MM.1S (cell line): ENCODE measurements around the gene ITGA6.

Experiments
- CTCF ChIP-seq: fragments of 300-600 bp; sonication (generic); IDR thresholded peaks from 2 replicates; pipeline ENCODE4 v1.5.1; 2016; ENCODE audit warnings: antibody characterized with exemption, low read length, mixed read lengths
- EZH2 ChIP-seq: fragments of 300-600 bp; sonication (generic); optimal IDR thresholded peaks from 2 replicates; pipeline ENCODE3; 2017; ENCODE audit warnings: low read depth, mild to moderate bottlenecking, antibody characterized with exemption, low read length, mixed read lengths

GRCh38 chr2:172510088-172510487 lies 82.7 kb downstream of the ITGA6 start:
- no peak for TF ChIP-seq CTCF
- no peak for TF ChIP-seq EZH2
